HG02571 (cell line): ENCODE measurements around the gene ACKR3.

Experiments
- ATAC-seq: cut with Tn5 transposase; IDR thresholded peaks from one replicate; pipeline ENCODE4 v1.9.1; 2021; ENCODE audit warnings: mild to moderate bottlenecking, moderate library complexity; ENCODE audit not compliant: unreplicated experiment

The ACKR3 gene

DNA sequence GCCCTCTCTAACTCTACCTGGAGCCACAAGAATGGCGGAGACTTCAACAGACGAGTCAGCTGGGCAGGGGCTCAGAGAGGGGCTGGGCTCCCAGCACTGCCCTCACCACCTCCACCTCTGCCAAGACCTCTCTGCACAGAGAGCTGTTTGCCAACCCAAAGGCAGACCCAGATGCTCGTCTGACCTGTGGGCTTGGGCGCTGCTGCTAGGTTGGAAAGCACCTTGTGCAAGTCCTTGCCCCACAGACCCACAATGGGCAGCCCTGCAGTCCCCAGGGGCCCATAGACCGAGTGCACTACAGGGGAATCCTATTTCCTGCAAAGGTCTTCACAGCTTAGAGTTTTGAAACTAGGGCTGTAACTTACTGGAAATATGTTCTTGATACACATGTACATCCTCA is 13.3 kb downstream of the ACKR3 start:
- no peak for ATAC-seq

DNA sequence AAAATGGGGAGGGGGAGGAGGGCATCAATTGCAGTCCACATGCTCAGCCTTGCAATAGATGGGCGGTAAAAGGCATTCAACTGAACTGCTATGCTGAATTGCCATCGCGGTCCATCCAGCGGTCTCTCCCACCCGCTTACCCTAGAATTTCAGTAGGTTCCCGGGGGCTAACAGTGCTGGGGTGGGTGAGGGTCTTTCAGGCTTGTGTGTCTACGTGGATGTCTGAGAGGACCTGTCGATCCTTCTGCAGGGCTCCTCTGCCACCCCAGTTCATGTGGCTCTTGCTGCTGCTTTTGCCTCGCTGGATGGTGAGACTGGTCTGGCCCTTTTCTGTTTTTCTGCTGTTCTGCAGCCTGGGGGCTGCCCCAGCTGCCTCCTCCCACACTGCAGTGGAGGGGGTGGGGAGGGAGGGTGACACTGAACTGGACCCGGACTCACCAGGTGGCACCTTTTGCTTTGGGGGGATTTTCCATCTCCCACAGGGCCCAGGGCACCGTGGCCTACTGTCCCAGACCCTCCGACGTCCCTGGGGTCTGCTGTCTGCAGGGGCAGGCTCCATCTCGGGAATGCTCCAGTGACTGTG is 14.1 kb downstream of the ACKR3 start:
- ATAC-seq, result no peak

DNA sequence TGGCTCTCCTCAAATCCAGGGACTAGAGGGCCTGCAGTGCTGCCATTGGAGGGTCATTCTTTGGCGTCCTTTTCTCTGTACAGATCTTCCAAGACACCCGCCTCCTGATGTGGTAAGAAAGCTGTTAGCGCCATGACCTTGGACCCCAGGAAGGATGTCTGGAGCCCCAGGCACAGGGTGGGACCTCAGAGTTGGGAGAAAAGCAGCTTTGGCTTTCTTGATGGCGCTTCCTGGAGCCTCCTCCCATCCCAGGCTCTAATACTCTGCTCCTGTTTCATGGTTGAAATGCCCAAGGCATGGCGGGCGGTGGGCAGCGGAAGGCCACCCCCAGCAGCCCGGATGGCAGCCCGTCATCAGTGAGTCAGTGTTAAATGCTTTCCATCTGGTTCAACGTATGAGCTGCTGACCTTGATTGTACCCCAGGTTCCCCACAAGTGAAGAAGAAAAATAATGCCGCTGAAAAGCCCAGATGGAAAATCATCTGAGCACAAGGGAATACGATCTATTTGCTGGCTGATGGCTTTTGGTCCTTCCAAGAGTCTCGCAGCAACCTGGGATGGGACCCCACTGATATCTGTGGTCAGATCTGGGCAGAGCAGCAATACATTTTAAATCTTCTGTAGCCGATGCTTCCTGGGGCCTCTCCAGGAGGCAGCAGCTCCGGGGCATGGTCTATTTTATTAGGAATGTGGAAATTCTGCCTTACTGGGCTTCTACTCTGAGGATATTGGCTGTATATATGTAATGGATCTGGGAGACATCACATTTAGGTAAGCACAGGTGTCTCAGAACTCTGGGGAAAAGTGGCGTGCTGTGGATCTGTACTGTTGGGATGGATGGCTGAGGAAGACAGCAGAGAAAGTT is 15.1 kb downstream of the ACKR3 start:
- ATAC-seq, result no peak

DNA sequence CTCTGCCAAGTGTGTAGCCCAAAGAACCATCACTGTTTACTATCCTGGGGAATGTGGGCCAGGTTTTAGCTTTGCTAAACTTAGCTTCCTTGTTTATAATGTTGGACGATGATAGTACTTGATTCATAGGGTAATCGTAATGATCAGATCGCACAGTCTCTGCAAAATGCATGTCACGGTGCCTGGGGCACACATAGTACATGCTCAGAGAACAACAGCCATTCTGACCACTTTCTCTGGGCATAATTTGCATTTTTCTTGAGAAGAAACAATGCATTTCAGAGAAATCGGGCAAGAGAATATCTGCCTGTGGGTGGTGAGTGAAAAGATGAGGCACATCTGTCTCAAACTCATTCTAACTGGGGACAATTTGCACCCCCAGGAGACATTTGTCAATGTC is 16.3 kb downstream of the ACKR3 start:
- no peak for ATAC-seq

DNA sequence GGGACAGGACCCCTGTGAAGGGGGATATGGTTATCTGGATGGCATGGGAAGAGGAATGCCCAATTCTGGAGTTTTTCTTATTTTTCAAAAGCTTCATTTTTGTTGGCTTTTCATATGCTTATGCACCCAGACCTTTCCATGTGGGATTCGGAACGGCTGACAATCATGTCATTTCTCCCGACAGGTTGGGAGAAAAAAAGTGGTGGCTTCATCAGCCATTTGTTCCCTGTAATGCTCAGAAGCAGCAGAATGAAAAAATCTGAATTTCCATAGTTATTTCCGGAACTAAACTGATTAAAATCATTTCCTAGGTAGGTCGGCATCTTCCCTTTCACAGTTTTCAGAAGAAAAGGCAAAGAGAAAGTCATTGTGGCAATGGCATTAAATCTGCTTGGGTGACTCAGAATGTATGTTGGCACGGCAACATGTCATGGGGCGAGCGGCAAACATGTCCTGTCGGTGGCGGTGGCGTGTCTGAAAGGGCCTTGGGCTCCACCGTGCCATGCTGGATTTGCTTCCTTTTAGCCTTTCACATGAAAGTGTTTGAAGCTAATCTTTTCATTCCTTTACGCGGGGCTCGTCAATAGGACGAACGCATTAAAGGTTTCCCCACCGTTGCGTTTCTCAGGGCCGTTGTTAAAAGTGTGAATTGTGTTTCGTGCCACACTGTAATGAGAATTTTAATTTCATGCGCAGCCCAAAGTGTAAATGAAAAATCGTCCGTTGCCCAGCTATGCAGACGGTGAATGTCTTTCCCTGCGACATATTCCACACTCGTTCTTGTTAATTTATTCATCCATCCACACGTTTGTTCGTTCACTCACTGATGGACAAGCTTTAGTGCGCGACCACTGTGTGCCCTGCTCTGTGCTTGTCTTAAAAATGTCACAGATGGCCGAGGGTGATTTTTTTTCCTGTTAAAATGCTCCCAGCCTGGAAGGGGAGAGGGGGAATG is 18.5 kb downstream of the ACKR3 start:
- ATAC-seq, result no peak

DNA sequence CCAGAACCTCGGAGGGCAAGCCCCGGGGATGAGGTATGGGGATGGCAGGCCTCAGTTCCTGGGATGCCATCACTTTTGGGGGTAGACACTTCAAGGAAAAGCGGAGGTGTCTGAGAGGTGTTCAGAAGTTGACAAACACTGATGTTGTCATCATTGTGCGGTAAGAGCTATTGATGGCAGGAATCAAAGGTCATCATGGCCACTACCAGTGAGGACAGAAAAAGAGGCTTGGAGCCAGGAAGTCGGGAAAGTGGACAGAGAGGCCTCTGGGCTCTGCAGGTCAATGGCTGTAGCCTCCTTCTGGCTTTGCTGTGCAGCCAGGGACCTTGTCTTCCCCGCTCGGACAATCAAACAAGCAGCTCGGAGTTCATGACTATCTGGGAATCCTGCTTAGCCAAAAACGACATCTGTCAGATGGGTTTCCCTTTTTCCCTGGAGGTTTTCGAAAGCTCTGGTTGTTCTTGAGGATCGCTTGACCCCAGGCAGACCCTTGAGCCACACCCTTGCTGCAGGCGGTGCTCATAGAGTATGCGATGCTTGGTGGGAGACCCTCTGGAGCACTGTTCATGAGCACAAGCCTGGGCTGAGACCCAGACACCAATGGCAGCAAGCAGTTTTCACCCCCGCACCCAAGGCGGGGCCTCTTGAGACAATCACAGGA is 19.4 kb downstream of the ACKR3 start:
- no peak for ATAC-seq

DNA sequence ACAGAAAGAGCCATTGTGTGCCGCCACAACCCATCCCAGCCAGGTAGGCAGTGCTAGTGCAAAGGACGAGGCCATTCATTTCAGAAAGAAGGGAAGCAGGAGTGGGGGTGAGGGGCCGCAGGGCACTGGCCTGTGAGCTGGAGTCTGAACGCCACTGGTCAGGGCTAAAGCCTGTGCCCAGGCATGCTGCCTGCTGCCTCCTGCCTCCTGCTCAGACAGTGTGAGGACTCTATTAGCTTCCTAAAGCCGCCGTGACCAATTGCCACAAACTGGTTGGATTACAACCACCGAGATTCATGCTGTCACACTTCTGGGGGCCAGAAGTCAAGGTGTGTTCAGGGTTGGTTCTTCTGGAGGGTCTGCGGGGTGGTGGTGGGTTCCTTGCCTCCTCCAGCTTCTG is 21.2 kb downstream of the ACKR3 start:
- no peak for ATAC-seq

DNA sequence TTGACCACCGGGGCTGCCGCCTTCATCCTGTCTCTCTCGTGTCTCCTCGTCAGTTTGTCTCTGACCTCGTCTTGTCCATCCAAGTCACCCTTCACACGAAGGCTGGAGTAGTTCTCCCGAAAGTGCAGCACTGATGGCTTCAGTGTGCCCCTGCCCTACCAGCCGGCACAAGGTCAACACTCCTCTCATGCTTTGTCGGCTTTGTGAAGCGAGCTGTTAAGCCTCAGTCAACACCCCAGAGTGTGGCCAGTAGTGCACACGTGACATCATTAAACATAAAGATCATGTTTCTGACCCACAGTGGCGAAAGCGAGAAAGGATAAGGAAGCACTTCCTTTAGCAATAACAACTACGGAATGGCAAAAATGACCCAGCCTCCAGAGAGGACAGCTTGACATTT is 23.2 kb downstream of the ACKR3 start:
- ATAC-seq, result no peak

DNA sequence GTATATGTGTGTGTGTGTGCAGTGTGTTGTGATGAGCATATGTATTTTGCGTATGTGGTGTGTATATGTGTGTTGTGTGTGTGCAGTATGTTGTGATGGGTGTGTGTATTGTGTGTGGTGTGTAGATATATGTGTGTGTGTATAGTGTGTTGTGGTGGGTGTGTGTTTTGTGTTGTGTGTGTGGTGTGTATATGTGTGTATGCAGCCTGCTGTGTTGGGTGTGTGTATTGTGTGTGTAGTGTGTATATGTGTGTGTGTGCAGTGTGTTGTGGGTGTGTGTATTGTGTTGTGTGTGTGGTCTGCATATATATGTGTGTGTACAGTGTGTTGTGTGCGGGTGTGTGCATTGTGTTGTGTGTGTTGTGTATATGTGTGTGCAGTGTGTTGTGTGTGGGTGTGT is 23.9 kb downstream of the ACKR3 start:
- no peak for ATAC-seq

DNA sequence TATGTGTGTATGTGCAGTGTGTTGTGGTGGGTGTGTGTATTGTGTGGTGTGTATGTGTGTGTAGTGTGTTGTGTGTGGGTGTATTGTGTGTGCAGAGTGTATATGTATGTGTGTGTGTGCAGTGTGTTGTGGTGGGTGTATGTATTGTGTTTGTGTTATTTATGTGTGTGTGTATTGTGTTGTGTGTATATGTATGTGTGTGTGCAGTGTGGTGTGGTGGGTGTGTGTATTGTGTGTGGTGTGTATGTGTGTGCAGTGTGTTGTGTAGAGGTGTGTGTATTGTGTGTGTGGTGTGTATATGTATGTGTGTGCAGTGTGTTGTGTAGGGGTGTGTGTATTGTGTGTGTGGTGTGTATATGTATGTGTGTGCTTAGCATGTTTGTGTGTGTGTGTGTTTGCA is 24.3 kb downstream of the ACKR3 start:
- no peak for ATAC-seq

DNA sequence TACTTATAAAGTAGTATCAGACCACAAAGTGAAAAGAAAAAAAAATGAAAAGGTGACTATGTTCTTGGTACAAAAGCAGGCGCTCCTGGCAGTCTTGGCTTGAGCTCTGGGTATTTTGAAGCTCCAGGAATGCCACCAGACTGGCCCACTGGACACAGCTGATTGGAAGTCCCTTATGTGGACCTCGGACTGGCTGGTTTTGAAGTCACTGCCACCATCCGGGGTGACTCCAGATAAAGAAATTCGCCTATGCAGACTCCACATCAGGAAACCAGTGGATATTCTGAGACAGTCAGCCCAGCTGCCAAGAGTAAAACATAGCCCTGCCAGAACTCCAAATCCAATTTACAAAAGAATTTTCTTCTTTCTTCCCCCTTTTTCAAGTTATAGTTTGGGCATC is 28.0 kb downstream of the ACKR3 start:
- no peak for ATAC-seq

DNA sequence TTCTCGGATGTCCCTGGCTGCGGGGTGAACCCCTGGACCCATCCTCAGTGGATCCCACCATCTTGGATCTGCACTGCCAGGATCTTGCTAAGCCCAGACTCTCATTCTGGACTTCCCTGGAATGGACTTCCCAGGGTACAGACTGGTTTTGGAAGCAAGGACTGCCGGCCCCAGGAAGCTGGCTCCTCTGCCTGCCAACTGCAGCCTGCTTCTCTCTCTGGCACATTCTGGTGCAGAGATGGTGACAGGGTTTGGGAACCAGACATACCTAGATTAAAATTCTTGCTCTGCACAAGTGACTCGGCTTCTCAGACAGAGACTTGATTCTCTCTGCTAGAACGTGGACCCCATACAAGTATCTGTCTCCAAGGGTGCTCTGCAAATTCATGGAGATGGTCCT is 29.4 kb downstream of the ACKR3 start:
- no peak for ATAC-seq

DNA sequence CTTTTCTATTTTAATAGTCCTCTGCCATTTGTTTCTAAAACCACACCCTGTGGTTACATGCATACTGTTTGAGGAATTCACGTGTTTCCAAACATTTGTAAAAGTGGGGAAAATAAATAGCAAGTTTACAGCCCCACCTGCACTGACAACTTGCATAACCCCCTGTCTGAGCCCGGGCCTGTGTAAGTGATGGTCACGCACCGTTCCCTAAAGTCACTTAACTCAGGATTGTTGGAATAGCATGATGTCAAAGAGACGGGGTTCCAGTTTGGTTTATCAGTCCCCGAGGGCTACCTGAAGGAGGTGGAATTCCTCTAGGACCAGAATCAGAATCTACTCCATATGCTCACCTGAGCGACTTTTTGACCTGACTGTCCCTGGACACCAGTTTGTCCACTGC is 30.5 kb downstream of the ACKR3 start:
- no peak for ATAC-seq

DNA sequence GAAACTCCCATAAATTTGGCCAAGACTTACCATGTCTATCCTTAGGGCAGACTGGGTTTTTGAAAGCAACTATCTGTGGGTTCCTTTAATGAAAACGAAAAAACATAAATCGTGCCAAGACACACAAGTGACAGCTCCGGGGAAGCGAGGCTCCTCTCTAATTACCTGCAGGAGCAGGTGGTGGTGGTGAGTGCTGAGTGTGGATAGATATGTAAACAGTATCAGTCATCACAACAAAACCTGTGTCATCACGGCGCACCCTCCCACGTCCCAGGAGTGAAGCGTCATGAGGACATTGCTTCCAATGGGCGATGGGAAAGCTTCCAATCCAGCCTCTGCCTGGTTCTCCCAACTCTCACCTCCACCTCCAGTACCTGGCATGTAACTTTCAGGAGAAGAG is 31.3 kb downstream of the ACKR3 start:
- ATAC-seq, result no peak

DNA sequence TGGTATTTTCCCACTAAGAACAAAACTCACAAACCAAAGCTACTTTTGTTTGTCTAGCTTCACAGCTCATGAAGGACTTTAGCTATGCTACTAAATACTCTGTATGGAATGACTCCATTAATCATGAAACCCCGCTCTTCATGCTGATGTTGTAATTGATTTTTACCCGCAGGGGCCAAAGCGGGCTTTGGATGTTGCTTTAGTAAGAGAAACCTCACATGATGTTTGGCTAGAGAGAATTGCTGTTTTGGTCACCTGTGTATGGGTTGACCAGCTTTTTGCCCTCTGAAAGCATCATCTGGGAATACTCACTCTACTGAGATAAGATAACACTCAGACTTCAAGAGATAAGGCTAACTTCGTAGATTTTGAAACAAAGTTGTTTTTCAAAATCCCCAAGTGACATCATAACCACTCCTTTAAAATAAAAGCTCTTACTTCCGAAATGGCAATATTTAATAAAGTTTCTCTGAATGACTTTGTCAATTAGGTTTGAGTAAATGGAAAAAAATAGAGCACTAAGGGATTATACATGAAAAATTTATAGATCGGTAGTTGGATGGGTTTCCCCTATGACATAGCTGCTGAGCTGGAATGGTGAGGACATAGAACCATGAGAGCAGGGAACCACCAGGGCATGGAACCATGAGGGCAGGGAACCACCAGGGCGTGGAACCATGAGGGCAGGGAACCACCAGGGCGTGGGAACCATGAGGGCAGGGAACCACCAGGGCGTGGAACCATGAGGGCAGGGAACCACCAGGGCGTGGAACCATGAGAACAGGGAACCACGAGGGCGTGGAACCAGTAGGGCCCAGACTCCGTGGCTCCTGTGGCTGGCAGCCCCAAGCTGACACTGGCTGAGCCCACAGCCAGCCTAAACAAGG is 31.9 kb downstream of the ACKR3 start:
- no peak for ATAC-seq

DNA sequence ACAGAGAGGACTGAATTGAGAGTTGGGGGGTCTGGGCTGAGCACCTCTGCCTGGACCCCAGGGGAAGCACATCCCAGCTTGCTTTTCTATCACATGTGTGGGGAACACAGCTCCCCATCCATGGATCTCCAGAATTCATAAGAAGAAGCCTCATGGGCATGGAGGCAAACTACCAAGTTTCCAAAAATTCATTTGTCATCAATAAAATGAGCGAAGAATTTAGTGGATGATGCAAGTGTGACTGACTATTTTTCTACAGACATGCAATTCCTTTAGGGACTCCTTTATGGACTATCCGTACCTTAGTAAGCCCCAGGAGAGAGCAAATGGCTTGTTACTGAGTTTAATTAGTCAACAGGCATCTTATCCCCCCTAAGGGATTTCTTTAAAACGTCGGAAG is 33.1 kb downstream of the ACKR3 start:
- ATAC-seq, result no peak

DNA sequence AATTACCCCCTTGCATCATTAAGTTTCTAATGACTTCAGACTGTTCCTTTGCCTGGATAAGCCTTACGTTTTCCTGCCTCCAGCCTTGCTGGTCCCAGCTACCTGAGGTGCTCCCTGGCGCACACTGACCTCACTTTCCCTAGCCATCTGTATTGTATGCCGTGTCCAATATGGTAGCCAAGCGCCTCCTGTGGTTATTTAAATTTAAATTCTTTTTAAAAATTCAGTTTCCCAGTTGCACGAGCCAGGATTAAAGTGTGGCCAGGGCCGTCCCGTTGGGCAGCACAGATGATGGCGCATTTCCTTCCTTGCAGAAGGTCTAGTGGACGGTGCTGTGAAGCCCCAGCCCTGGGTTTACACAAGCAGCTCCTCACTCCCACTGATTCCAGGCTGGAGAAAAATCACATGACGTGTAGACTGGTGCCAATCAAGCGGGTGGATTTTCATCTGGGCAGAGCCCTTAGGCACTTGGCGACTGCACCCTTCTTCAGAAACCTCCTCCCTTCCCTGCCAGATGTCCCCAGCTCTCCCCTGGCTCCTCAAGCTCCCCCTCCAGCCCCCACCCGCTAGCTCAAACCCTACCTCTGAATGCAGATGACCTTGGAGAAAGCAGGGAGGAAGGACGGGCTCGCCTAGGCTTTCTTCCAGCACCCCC is 33.9 kb downstream of the ACKR3 start:
- no peak for ATAC-seq

DNA sequence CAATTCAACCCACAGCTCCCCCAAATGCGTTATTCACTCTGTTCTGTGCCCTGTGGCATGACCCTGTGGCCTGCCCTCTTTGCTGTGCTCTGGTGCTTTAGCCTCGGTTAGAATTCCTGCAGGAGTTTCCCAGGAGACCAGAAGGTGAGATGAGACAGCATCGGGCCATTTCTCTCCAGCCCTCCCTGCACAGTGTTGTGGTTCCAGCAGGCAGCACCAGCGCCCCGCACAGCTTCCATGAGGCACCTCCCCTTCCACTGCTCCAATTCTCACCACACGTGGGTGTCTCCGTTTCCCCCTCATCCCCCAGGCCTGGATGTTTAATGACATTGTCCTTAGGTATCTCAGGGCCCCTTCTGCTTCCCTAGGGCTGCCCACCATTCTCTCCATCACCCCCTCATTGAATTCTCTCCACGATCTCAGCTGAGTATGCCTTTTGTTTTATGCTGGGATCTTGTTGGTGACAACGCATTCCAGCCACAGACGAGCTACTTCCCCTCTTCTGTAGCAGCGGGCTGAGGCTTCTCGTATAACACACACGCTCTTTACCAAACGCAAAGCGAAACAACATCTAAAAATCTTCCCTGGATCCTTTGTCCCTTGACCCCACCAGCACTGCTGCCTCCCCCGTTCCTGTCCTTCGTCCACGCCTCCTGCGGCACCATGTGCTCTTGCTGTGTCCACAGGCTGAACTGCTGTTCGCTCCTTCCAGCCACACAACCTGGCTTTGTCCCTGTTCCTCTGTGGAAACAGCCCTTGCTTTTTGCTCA is 35.1 kb downstream of the ACKR3 start:
- ATAC-seq, result no peak

DNA sequence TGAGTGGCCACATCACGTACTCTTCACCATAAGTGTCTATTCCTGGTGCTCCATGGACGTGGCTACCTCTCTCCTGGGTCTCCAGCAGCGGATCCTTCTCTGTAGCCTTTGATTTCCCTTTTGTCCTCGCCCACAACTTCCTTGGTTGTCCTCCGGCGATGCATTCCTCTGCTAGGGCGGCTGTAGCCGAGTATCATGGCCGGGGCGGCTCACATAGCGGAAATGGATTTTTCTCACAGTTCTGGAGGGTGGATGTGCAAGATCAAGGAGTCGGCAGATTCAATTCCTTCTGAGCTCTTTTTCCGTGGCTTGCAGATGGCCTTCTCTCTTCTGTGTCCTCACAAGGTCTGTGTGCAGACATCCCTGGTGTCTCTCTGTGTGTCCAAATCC is 35.7 kb downstream of the ACKR3 start:
- ATAC-seq, result no peak
